Measurements from ENCODE around the gene CBLIF. TPM values are rescaled to one million over a fixed set of nuclear protein-coding genes. Genes with fewer than 3 reads are reported as not detected.

CBLIF gene
- total and polyA plus RNA-seq, 2 of the 8 experiments (the other 6 are each of a cell fraction or from before 2014, with no cell fraction given), result not detected

DNA sequence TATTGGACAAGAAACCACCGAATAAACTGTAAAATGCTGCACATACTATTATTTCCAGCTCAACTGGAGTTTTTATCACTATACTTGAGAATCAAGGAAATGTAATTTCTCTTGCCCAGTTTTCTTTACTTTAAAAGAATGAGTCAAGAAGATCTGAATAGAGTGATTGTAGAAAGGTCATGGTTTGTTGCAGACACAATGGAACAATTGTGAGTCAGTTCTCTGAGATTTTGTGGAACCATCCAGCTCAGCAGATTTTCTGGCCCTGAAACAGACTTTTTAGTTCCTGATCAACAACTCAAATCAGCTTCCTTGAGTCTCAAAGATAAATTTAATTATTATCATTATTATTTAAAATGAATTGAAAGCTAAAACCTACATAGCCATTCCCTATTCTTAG, 19.7 kb upstream of the CBLIF start (continued):
- TF ChIP-seq, protein P1, sequence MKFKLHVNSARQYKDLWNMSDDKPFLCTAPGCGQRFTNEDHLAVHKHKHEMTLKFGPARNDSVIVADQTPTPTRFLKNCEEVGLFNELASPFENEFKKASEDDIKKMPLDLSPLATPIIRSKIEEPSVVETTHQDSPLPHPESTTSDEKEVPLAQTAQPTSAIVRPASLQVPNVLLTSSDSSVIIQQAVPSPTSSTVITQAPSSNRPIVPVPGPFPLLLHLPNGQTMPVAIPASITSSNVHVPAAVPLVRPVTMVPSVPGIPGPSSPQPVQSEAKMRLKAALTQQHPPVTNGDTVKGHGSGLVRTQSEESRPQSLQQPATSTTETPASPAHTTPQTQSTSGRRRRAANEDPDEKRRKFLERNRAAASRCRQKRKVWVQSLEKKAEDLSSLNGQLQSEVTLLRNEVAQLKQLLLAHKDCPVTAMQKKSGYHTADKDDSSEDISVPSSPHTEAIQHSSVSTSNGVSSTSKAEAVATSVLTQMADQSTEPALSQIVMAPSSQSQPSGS (IDR thresholded peaks at IDR 0.05; ENCODE audit: low read length), result no peak
- TF ChIP-seq TAF7 (optimal IDR thresholded peaks at IDR 0.05; ENCODE audit: borderline replicate concordance, low read depth, low read length) (no peak), KDM5A (IDR thresholded peaks at IDR 0.05; ENCODE audit: low read length) (no peak), CREB1 (IDR thresholded peaks at IDR 0.05) (no peak), SP1 (IDR thresholded peaks at IDR 0.05; ENCODE audit: low read depth, low read length) (no peak), ZNF274 (IDR thresholded peaks at IDR 0.05; ENCODE audit: borderline replicate concordance, extremely low read depth, low read length) (no peak), GTF2F1 (IDR thresholded peaks at IDR 0.05; ENCODE audit: borderline replicate concordance, low read depth, low read length) (no peak)
- TF ChIP-seq, protein P2, sequence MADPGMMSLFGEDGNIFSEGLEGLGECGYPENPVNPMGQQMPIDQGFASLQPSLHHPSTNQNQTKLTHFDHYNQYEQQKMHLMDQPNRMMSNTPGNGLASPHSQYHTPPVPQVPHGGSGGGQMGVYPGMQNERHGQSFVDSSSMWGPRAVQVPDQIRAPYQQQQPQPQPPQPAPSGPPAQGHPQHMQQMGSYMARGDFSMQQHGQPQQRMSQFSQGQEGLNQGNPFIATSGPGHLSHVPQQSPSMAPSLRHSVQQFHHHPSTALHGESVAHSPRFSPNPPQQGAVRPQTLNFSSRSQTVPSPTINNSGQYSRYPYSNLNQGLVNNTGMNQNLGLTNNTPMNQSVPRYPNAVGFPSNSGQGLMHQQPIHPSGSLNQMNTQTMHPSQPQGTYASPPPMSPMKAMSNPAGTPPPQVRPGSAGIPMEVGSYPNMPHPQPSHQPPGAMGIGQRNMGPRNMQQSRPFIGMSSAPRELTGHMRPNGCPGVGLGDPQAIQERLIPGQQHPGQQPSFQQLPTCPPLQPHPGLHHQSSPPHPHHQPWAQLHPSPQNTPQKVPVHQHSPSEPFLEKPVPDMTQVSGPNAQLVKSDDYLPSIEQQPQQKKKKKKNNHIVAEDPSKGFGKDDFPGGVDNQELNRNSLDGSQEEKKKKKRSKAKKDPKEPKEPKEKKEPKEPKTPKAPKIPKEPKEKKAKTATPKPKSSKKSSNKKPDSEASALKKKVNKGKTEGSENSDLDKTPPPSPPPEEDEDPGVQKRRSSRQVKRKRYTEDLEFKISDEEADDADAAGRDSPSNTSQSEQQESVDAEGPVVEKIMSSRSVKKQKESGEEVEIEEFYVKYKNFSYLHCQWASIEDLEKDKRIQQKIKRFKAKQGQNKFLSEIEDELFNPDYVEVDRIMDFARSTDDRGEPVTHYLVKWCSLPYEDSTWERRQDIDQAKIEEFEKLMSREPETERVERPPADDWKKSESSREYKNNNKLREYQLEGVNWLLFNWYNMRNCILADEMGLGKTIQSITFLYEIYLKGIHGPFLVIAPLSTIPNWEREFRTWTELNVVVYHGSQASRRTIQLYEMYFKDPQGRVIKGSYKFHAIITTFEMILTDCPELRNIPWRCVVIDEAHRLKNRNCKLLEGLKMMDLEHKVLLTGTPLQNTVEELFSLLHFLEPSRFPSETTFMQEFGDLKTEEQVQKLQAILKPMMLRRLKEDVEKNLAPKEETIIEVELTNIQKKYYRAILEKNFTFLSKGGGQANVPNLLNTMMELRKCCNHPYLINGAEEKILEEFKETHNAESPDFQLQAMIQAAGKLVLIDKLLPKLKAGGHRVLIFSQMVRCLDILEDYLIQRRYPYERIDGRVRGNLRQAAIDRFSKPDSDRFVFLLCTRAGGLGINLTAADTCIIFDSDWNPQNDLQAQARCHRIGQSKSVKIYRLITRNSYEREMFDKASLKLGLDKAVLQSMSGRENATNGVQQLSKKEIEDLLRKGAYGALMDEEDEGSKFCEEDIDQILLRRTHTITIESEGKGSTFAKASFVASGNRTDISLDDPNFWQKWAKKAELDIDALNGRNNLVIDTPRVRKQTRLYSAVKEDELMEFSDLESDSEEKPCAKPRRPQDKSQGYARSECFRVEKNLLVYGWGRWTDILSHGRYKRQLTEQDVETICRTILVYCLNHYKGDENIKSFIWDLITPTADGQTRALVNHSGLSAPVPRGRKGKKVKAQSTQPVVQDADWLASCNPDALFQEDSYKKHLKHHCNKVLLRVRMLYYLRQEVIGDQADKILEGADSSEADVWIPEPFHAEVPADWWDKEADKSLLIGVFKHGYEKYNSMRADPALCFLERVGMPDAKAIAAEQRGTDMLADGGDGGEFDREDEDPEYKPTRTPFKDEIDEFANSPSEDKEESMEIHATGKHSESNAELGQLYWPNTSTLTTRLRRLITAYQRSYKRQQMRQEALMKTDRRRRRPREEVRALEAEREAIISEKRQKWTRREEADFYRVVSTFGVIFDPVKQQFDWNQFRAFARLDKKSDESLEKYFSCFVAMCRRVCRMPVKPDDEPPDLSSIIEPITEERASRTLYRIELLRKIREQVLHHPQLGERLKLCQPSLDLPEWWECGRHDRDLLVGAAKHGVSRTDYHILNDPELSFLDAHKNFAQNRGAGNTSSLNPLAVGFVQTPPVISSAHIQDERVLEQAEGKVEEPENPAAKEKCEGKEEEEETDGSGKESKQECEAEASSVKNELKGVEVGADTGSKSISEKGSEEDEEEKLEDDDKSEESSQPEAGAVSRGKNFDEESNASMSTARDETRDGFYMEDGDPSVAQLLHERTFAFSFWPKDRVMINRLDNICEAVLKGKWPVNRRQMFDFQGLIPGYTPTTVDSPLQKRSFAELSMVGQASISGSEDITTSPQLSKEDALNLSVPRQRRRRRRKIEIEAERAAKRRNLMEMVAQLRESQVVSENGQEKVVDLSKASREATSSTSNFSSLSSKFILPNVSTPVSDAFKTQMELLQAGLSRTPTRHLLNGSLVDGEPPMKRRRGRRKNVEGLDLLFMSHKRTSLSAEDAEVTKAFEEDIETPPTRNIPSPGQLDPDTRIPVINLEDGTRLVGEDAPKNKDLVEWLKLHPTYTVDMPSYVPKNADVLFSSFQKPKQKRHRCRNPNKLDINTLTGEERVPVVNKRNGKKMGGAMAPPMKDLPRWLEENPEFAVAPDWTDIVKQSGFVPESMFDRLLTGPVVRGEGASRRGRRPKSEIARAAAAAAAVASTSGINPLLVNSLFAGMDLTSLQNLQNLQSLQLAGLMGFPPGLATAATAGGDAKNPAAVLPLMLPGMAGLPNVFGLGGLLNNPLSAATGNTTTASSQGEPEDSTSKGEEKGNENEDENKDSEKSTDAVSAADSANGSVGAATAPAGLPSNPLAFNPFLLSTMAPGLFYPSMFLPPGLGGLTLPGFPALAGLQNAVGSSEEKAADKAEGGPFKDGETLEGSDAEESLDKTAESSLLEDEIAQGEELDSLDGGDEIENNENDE (IDR thresholded peaks at IDR 0.05; ENCODE audit: insufficient replicate concordance, low read length), result no peak

Data from H1 (cell line).